CD4-positive, alpha-beta T cell treated with Interferon gamma for 1 hour (primary cell): ENCODE measurements around the gene CIT.

Experiments used
- DNase-seq: peaks from one replicate; pipeline ENCODE4 v3.0.0-alpha.2; 2020

The CIT gene

GRCh38 chr12:119843100-119843499 is 34.0 kb downstream of the CIT start:
- DNase-seq, result no peak

- DNase-seq, result no peak
Measured at GRCh38 chr12:119842380-119842779, 34.7 kb downstream of the CIT start.

GRCh38 chr12:119841433-119842210 is 35.5 kb downstream of the CIT start:
- DNase-seq, result no peak

DNA sequence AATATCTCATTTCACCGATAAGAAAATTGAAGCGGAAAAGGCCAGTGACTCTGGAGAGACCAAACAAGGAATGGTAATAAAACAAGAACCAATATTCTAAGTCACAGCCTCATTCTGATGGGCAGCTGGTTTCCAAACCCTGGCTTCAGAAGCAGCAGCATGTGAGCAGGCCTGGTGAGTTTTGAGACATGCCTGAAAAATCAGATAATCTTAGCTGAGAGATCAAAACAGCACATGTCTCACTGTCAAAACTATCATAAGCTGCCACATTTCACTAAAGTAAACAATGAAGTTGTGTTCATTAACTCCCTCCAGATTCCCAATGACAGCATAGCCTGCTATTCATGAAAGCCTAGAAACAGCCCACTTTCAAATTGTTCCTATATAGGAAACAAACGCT is 36.5 kb downstream of the CIT start:
- DNase-seq, result no peak

- DNase-seq, result no peak
Measured at GRCh38 chr12:119840168-119840567, 37.0 kb downstream of the CIT start.

GRCh38 chr12:119838826-119839600 is 38.1 kb downstream of the CIT start:
- no peak for DNase-seq

DNA sequence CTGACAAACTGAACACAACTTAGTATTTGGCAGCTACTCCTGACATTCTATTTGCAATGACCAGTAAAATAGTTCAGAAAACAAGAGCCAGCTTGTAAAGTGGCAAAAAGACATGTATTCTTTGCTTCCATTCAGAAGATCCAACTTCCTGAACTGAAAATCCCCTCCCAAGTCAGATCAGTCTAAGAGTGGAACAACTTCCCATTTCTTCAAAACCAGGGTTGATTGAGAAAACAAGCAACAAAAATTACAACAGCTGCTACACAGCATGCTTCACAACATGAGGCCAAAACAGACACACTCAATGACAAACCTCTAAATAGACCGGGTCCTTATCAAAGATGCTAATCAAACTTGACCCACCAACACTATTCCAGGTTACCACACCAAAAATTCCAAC is 40.3 kb downstream of the CIT start:
- no peak for DNase-seq

DNA sequence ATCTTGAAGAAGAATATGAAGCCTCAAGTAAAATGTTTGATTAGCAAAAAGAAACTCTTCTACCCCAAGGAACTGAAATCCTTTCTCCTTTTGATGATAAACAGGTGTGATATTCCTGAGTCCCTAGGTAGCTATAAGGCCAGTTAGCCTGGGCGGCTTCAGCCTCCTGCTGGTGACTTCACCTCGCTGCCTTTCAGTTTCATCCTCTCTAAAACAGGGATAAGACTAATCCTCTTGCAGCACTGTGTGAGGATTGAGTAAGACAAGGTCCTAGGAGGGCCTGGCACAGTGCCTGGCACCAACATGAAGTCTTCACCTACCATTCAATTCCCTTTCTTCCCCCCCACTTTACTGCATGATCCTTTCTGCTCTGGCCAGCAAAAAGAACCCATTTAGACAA is 42.1 kb downstream of the CIT start:
- no peak for DNase-seq

DNA sequence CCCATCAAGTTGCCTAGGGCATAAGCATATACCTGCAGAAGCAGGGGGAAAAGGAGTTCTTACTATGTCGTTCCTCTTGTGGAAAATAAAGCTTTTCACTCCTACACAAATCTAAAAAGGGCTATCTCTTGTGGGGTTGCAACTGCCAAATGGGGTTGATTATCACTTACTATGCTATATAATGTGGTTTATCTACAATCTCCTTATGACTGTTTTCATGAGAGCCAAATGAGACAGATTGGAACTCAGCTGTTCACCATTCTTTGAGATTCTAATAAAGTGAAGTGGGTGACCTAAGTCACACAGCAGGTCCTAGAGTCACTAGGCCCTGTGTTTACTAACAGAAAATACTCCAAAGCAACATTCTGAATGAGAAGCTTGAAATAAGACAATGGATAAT is 47.7 kb downstream of the CIT start:
- DNase-seq, result no peak

DNA sequence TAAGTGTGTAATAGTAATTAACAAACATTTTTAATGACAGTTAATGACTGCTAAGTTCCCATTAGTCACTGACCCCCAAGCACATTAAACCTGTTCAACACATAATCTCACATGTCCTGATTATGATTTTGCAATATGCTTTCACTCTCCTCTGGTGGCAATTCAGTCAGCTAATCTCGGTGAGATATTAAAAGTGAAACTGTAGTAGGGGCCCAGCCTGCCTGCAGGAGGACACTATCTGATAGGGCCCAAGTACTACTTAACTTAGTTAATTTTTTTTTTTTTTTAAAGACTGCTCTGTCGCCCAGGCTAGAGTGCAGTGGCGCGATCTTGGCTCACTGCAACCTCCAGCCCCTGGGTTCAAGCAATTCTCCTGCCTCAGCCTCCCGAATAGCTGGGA is 48.8 kb downstream of the CIT start:
- no peak for DNase-seq

DNA sequence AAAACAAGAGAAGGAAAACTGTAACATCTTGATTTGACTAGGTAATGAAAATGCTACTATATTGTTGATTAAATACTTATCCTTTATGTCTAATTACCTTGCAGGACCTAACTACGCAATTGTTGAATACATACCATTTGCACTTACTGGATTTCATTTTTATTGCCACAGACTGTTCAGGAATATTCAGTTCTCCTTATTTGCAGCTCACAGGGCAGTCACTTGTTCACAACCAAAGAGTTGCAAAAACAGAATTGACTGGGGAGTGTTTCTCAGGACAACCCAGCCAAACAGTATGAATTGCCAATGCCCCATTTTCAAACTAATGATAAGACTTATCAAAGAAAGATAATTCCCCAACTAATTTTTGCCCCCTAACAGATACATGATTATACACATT is 49.4 kb downstream of the CIT start:
- DNase-seq, result no peak

- no peak for DNase-seq
Measured at GRCh38 chr12:119826661-119827445, 50.3 kb downstream of the CIT start.

GRCh38 chr12:119825262-119825661 is 51.9 kb downstream of the CIT start:
- DNase-seq, result no peak

GRCh38 chr12:119822046-119822445 is 55.1 kb downstream of the CIT start:
- no peak for DNase-seq

DNA sequence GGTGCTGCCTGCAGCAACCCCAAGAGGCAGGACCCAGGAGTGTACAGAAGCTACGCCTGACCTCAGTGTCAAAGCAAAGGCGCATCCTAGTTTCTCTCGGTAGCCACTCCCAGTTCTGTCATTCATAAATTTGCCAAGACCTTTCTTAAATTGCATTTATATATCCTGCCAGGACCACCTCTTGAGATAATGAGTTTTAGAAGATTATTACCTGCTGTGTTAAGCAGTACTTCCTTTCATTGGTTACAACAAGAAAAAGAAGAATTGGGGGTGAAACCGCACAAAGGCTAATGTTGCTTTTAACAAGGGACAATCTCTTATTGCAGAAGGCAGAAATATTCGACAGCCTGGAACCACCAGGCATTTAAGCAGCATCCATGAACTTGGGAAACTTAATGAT is 57.8 kb downstream of the CIT start:
- no peak for DNase-seq

- DNase-seq, result no peak
Measured at GRCh38 chr12:119817546-119818343, 59.4 kb downstream of the CIT start.

GRCh38 chr12:119809023-119809422 is 68.1 kb downstream of the CIT start:
- DNase-seq, result no peak

- no peak for DNase-seq
Measured at GRCh38 chr12:119808441-119808840, 68.7 kb downstream of the CIT start.

GRCh38 chr12:119807380-119807779 is 69.7 kb downstream of the CIT start:
- no peak for DNase-seq

DNA sequence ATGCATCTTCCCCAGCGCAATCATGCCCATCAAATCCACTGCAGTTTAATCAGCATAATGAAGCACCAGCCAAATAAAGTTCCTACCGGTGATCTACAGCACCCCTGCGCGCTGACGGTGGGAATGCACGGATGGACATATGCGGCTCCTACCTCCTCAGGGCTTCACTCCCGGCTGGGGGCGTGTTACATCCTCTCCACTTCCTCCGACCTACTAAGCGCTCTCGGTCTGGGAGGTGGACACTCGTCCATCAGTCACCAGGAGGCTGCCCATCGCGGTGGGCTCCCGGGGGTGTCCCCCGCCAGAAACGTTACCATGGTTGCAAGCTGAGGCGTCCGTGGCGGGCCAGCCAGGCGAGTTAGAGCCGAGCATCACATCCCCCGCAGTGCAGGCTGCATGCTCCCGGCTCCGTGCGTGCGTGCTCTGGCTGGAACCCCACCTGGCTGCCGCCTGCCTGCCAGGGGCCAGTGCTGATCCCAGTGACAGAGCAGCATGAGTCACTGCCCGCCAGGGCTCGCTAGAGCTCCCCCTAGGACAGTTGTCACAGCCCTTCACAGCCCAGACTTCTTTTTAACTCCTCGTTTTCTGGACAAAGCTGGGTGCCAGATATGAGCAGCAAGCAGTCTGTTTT is 73.0 kb downstream of the CIT start:
- DNase-seq, result no peak

- no peak for DNase-seq
Measured at GRCh38 chr12:119803381-119803791, 73.7 kb downstream of the CIT start.

DNA sequence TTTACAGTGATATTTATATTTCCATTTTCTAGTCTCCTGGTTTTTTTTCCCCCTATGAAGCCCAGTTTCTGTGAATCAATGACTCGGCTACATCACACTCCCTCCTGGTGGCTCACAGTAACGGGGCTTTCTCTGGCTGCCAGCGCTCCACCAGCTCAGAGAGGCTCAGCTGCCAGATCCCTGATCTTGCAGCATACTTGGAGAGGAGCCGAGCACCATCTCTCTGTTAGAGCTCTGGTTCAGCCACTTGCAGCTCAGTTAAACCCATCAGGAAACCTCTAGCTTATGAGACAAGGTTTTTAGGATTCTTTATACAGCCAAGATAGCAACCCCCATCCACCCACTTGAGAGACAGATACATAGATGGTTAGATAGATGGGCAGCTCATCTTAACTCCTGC is 74.6 kb downstream of the CIT start:
- DNase-seq, result no peak
